Measurements from ENCODE around the gene ZNF197.
"Not testable (repeated sequence)": the region's sequence is repeated elsewhere in the genome, so short reads cannot be mapped to it uniquely, and the experiment has no call there.

Gene ZNF197

GRCh38 chr3:44643024-44643423 is 18.2 kb downstream of the ZNF197 start:
- H3K27me3 Mint-ChIP-seq: no peaks in the 10 kb centered on the region
- H3K9me3 Mint-ChIP-seq: peaks cover 72% of the 10 kb centered on the region
- H3K27ac Mint-ChIP-seq: no peak overlapping the region
- DNase-seq: no peak
- peaks cover 7% of the 10 kb centered on the region for H3K4me1 Mint-ChIP-seq (ENCODE audit: low read depth)
- H3K4me3 Mint-ChIP-seq: no peak overlapping the region
- peaks cover 91% of the 10 kb centered on the region for H3K36me3 Mint-ChIP-seq (ENCODE audit: low read depth)

DNA sequence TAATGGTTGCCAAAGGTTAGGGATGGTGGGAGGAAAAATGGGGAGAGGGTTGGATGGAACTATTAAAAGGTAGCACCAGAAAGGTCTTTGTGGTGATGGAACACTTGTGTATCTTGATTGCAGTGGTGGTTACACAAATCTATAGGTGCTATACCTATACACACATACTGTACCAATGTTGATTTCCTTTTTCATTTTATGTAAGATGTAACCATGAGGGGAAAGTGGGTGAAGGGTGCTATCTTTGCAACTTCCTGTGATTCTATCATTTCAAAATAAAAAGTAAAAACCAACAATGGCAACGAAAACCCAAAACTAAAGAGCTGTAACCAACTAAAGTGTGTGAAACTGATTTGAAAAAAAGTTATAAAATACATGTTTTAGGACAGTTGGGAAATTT is 22.9 kb downstream of the ZNF197 start:
- Mint-ChIP-seq H3K36me3 (ENCODE audit: low read depth) (peaks cover 81% of the 10 kb centered on the region), H3K27me3 (no peaks in the 10 kb centered on the region), H3K4me1 (ENCODE audit: low read depth) (peaks cover 17% of the 10 kb centered on the region), H3K4me3 (peak overlapping the region; percentile 85), H3K27ac (no peak overlapping the region), H3K9me3 (peaks cover 56% of the 10 kb centered on the region)
- DNase-seq: no peak

GRCh38 chr3:44648564-44649229 is 23.9 kb downstream of the ZNF197 start, which contains the start of gene ZNF35:
Gene ZNF35, plus strand, starts transcription at chr3:44648732. Its CDS starts 2,336 bp downstream, at chr3:44651068.
- H3K27me3 Mint-ChIP-seq: no peaks in the 10 kb centered on the region
- H3K4me1 Mint-ChIP-seq (ENCODE audit: low read depth): peaks cover 17% of the 10 kb centered on the region
- peak; percentile 61 for DNase-seq
- H3K36me3 Mint-ChIP-seq (ENCODE audit: low read depth): peaks cover 81% of the 10 kb centered on the region
- H3K4me3 Mint-ChIP-seq: peak within 1 kb of the TSS; percentile 85
- H3K9me3 Mint-ChIP-seq: peaks cover 52% of the 10 kb centered on the region
- H3K27ac Mint-ChIP-seq: peak within 1 kb of the TSS; percentile 81

DNA sequence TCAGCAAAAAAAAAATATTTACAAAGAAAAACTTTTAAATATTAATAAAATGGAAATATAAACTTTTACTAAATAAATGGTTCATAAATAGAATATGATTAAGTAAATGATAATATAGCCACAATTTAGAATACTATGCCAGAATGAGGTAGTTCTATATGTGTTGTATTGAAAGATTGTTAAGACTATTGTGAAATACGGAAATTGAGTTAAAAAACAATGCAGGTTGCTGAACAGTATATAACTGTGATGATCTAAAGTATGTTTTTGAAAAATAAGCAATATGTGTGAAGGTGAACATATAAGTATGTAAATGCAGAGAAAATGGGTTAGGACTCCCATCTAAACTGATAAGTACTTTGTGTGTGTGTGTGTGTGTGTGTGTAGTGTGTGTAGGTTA is 24.9 kb downstream of the ZNF197 start:
- Mint-ChIP-seq H3K4me1 (ENCODE audit: low read depth) (peaks cover 17% of the 10 kb centered on the region), H3K9me3 (peaks cover 56% of the 10 kb centered on the region), H3K27ac (no peak overlapping the region), H3K27me3 (no peaks in the 10 kb centered on the region), H3K36me3 (ENCODE audit: low read depth) (peaks cover 84% of the 10 kb centered on the region), H3K4me3 (no peak overlapping the region)
- DNase-seq: no peak

DNA sequence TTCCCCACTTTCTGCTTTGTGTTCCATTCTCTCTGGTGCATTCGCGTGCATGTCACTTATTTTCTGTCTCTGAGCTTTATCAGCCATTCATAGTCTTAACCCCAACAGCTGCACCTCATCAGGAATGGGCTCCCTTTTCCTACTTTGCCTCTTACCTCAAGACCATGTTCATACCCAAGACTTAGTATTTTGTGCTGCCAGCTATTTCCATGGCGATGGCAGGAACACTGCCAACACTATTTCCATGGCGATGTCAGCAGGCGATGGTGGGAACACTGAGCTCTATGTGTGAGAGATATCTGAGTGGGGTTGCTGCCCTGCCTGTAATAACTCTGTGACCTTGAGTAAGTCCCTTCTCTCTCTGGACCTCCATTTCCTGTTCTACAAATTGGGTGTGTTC is 29.2 kb downstream of the ZNF197 start:
- Mint-ChIP-seq H3K36me3 (ENCODE audit: low read depth) (peaks cover 85% of the 10 kb centered on the region), H3K9me3 (peaks cover 50% of the 10 kb centered on the region)

DNA sequence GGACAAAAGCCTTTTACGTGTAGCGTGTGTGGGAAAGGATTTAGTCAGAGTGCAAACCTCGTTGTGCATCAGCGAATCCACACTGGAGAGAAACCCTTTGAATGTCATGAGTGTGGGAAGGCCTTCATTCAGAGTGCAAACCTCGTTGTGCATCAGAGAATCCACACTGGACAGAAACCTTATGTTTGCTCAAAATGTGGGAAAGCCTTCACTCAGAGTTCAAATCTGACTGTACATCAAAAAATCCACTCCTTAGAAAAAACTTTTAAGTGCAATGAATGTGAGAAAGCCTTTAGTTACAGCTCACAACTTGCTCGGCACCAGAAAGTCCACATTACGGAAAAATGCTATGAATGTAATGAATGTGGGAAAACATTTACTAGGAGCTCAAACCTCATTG is 34.2 kb downstream of the ZNF197 start:
- DNase-seq: no peak
- H3K36me3 Mint-ChIP-seq (ENCODE audit: low read depth): peaks cover 80% of the 10 kb centered on the region

More for the DNA sequence above, 29.2 kb downstream of the ZNF197 start:
- no peak for DNase-seq
- no peaks in the 10 kb centered on the region for H3K27me3 Mint-ChIP-seq
- H3K4me3 Mint-ChIP-seq: no peak overlapping the region
- H3K4me1 Mint-ChIP-seq (ENCODE audit: low read depth): peaks cover 3% of the 10 kb centered on the region
- H3K27ac Mint-ChIP-seq: no peak overlapping the region

GRCh38 chr3:44659434-44659833 is 34.6 kb downstream of the ZNF197 start:
- Mint-ChIP-seq H3K36me3 (ENCODE audit: low read depth) (peaks cover 77% of the 10 kb centered on the region), H3K27ac (no peak overlapping the region), H3K4me1 (ENCODE audit: low read depth) (no peaks in the 10 kb centered on the region), H3K27me3 (no peaks in the 10 kb centered on the region), H3K9me3 (peaks cover 60% of the 10 kb centered on the region), H3K4me3 (no peak overlapping the region)
- DNase-seq: no peak

More for the DNA sequence above, 34.2 kb downstream of the ZNF197 start:
- peaks cover 60% of the 10 kb centered on the region for H3K9me3 Mint-ChIP-seq
- no peaks in the 10 kb centered on the region for H3K4me1 Mint-ChIP-seq (ENCODE audit: low read depth)
- H3K27ac Mint-ChIP-seq: no peak overlapping the region
- no peak overlapping the region for H3K4me3 Mint-ChIP-seq
- H3K27me3 Mint-ChIP-seq: no peaks in the 10 kb centered on the region

- DNase-seq: no peak
- no peak overlapping the region for H3K27ac Mint-ChIP-seq
- H3K36me3 Mint-ChIP-seq (ENCODE audit: low read depth): peaks cover 66% of the 10 kb centered on the region
- H3K27me3 Mint-ChIP-seq: no peaks in the 10 kb centered on the region
- H3K4me3 Mint-ChIP-seq: no peak overlapping the region
- H3K4me1 Mint-ChIP-seq (ENCODE audit: low read depth): no peaks in the 10 kb centered on the region
- peaks cover 64% of the 10 kb centered on the region for H3K9me3 Mint-ChIP-seq
Observed at GRCh38 chr3:44661189-44661588, 36.4 kb downstream of the ZNF197 start.

DNA sequence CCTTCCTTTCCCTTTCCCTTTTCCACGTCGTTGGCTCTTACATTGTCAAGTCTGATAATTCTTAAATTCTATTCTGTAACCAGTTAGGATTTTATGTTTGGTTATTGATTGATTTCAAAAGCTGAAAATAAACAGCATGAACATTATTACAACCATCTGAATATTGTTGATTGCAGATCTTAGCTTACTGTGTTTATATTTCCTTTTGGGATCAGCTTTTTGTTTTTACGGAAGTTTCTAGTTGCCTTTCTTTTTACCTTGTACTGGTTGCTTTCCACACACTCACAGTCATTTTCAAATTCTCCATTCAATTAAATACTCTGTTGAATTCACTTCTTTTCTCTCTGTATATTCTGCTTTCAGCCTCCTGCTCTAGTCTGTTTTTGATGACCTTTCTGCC is 40.3 kb downstream of the ZNF197 start:
- H3K9me3 Mint-ChIP-seq: peaks cover 31% of the 10 kb centered on the region
- peaks cover 28% of the 10 kb centered on the region for H3K36me3 Mint-ChIP-seq (ENCODE audit: low read depth)
- no peak overlapping the region for H3K27ac Mint-ChIP-seq
- no peaks in the 10 kb centered on the region for H3K27me3 Mint-ChIP-seq
- H3K4me1 Mint-ChIP-seq (ENCODE audit: low read depth): no peaks in the 10 kb centered on the region
- H3K4me3 Mint-ChIP-seq: no peak overlapping the region
- DNase-seq: no peak

- peaks cover 26% of the 10 kb centered on the region for H3K9me3 Mint-ChIP-seq
- H3K36me3 Mint-ChIP-seq (ENCODE audit: low read depth): peaks cover 18% of the 10 kb centered on the region
- no peaks in the 10 kb centered on the region for H3K27me3 Mint-ChIP-seq
- H3K4me3 Mint-ChIP-seq: no peak overlapping the region
- no peak for DNase-seq
- H3K4me1 Mint-ChIP-seq (ENCODE audit: low read depth): no peaks in the 10 kb centered on the region
- no peak overlapping the region for H3K27ac Mint-ChIP-seq
Observed at GRCh38 chr3:44666346-44666745, 41.5 kb downstream of the ZNF197 start.

DNA sequence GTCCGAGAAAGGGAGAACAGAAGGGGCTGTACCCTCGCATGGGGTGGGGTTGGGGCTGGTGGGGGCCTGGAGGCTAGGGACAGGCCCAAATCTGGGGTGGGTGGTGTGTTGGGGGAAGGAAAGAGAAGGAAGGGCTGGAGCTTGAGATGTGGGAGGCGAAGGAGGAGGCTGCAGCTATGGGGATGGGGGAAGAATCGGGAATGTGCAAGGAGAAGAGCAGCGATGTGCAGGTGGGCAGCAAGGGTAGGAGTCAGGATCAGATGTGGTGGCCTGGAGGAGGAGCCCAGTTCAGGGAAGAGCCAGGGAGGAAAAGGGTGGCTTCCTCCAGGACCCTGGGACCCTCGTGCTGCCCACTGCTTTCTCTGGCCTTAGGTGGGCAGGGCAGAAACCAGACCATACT is 44.9 kb downstream of the ZNF197 start:
- peaks cover 24% of the 10 kb centered on the region for H3K9me3 Mint-ChIP-seq
- H3K4me3 Mint-ChIP-seq: no peak overlapping the region
- no peak for DNase-seq
- H3K27me3 Mint-ChIP-seq: no peaks in the 10 kb centered on the region
- no peak overlapping the region for H3K27ac Mint-ChIP-seq
- no peaks in the 10 kb centered on the region for H3K4me1 Mint-ChIP-seq (ENCODE audit: low read depth)
- peaks cover 2% of the 10 kb centered on the region for H3K36me3 Mint-ChIP-seq (ENCODE audit: low read depth)

DNA sequence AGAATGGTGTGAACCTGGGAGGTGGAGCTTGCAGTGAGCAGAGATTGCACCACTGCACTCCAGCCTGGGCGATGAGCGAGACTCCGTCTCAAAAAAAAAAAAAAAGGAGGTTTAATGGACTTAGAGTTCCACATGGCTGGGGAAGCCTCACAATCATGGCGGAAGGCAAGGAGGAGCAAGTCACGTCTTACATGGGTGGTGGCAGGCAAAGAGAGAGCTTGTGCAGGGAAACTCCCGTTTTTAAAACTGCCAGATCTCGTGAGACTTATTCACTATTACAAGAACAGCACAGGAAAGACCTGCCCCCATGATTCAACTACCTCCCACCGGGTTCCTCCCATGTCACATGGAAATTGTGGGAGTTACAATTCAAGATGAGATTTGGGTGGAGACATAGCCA is 48.6 kb downstream of the ZNF197 start:
- H3K27me3 Mint-ChIP-seq; H3K4me3 Mint-ChIP-seq; H3K36me3 Mint-ChIP-seq (ENCODE audit: low read depth); DNase-seq; H3K4me1 Mint-ChIP-seq (ENCODE audit: low read depth); H3K27ac Mint-ChIP-seq: not testable (repeated sequence)
- H3K9me3 Mint-ChIP-seq: peaks cover 18% of the 10 kb centered on the region

DNA sequence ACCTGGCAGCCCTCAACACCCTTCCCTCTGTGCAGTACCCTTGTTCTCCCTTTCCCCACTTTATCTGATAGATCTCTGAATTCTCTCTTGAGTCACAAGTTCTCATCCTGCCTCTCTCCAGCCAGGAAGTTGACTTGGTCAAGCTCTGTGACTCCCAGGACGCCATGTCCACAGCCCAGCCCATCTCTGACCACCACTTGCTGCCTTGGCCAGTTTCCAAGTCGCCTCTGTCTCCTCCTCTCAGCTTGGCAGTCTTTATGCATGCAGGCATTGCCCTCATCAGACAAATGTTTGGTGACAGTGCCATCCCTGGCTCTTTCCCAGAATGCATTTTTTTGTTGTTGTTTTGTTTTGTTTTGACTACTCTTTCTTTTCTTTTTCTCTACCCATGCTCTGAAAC is 49.4 kb downstream of the ZNF197 start:
- no peaks in the 10 kb centered on the region for H3K4me1 Mint-ChIP-seq (ENCODE audit: low read depth)
- no peak for DNase-seq
- no peak overlapping the region for H3K27ac Mint-ChIP-seq
- H3K27me3 Mint-ChIP-seq: no peaks in the 10 kb centered on the region
- H3K36me3 Mint-ChIP-seq (ENCODE audit: low read depth): peaks cover 2% of the 10 kb centered on the region
- peaks cover 18% of the 10 kb centered on the region for H3K9me3 Mint-ChIP-seq
- H3K4me3 Mint-ChIP-seq: no peak overlapping the region

GRCh38 chr3:44678480-44679116 is 53.8 kb downstream of the ZNF197 start:
- no peaks in the 10 kb centered on the region for H3K27me3 Mint-ChIP-seq
- no peak overlapping the region for H3K27ac Mint-ChIP-seq

DNA sequence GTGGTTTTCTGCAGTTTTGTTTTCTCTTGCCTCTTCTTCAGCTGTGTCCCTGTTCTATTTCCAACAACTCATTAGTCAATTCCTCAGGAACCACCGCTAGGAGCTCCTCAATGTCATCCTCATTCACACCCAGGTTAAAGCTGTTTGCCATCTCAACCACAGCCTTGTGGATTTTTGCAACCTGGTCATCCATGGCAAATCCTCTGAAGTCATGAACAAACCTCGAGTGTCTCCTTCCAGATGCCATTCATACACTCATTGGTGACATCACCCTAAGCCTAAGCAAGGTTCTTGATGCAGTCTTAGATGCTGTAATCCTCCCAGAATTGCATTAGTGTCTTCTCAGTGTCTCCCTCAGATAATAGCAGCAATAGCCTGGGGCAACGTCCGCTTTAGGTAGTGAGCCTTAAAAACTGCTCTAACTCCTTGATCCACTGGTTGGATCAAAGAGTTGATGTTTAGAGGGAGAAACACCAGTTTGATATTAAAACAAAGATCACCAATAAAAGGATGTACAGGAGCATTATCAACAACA is 56.2 kb downstream of the ZNF197 start:
- Mint-ChIP-seq H3K36me3 (ENCODE audit: low read depth) (peaks cover 51% of the 10 kb centered on the region), H3K4me3 (no peak overlapping the region), H3K4me1 (ENCODE audit: low read depth) (peaks cover 12% of the 10 kb centered on the region), H3K27me3 (peaks cover 10% of the 10 kb centered on the region), H3K27ac (no peak overlapping the region), H3K9me3 (peaks cover 44% of the 10 kb centered on the region)
- no peak for DNase-seq

More at GRCh38 chr3:44678480-44679116, 53.8 kb downstream of the ZNF197 start:
- H3K4me3 Mint-ChIP-seq: no peak overlapping the region
- DNase-seq: no peak
- H3K36me3 Mint-ChIP-seq (ENCODE audit: low read depth): peaks cover 27% of the 10 kb centered on the region
- H3K9me3 Mint-ChIP-seq: peaks cover 36% of the 10 kb centered on the region
- no peaks in the 10 kb centered on the region for H3K4me1 Mint-ChIP-seq (ENCODE audit: low read depth)

Measured in activated T-cell treated with anti-CD3 and anti-CD28 coated beads, Interleukin-2, amount 50 U/mL, for 24 hours (primary cell).